ENCODE measurements around the gene OR52E6.

DNA sequence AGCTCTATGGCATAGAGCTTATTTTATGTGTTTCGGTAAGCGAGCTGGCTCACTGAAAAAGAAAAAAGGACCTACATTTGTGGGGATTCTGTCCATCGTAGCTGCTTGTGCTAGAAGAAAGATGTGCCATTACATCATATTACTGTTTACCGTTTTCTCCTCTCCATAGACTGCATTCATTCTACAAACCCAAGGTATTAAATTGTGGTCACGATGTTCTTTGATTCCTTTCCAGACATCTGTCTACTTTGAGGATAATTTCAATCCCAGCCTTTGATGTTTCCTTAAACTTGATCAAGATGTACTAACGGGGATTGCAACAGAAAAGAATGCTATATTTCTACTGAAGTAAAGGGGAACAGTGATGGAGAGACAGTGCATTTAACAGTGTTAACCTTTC, 45.2 kb downstream of the OR52E6 start:
- no peak for TF ChIP-seq POLR2A (IDR thresholded peaks at IDR 0.05)
- TF ChIP-seq, protein P1, sequence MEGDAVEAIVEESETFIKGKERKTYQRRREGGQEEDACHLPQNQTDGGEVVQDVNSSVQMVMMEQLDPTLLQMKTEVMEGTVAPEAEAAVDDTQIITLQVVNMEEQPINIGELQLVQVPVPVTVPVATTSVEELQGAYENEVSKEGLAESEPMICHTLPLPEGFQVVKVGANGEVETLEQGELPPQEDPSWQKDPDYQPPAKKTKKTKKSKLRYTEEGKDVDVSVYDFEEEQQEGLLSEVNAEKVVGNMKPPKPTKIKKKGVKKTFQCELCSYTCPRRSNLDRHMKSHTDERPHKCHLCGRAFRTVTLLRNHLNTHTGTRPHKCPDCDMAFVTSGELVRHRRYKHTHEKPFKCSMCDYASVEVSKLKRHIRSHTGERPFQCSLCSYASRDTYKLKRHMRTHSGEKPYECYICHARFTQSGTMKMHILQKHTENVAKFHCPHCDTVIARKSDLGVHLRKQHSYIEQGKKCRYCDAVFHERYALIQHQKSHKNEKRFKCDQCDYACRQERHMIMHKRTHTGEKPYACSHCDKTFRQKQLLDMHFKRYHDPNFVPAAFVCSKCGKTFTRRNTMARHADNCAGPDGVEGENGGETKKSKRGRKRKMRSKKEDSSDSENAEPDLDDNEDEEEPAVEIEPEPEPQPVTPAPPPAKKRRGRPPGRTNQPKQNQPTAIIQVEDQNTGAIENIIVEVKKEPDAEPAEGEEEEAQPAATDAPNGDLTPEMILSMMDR (IDR thresholded peaks at IDR 0.05), result no peak
